Natural killer cell (primary cell): ENCODE results near the gene CEBPG. TPM values are rescaled to one million over a fixed set of nuclear protein-coding genes. Genes with fewer than 3 reads are reported as not detected.

Source experiments
- ATAC-seq, 3 donors: fragments of 150-1000 bp in 2 of 3; fragments of 200-7000 bp in 1 of 3; cut with Tn5 transposase; 1 replicate in 1 of 3; 2 replicates in 2 of 3; pipeline ENCODE4 v1.10.0; 2021; ENCODE audit warnings: mild to moderate bottlenecking in 2 of 3, moderate library complexity in 2 of 3
- DNase-seq, 2 donors: peaks; one replicate each; pipeline versions ENCODE4 v3.0.0 to v3.0.0-alpha.2; 2013 to 2021; ENCODE audit warnings: mixed read lengths in 1 of 2
- H3K27ac ChIP-seq: one replicate; pipeline ENCODE4 v1.5.1; 2013; ENCODE audit warnings: mild to moderate bottlenecking, low read length
- H3K27me3 ChIP-seq: one replicate; pipeline ENCODE4 v1.6.1; 2013; ENCODE audit warnings: low read length; ENCODE audit not compliant: control insufficient read depth, insufficient read depth
- H3K36me3 ChIP-seq: one replicate; pipeline ENCODE4 v1.6.1; 2013; ENCODE audit warnings: low read length; ENCODE audit not compliant: control insufficient read depth, insufficient read depth
- H3K4me1 ChIP-seq: one replicate; pipeline ENCODE4 v1.6.1; 2013; ENCODE audit warnings: low read length; ENCODE audit not compliant: control insufficient read depth, insufficient read depth
- H3K4me3 ChIP-seq: one replicate; pipeline ENCODE4 v1.5.1; 2013; ENCODE audit warnings: low read length
- H3K9me3 ChIP-seq: one replicate; pipeline ENCODE4 v1.6.1; 2013; ENCODE audit warnings: low read length; ENCODE audit not compliant: control insufficient read depth, insufficient read depth
- H3K27ac Mint-ChIP-seq, 2 donors: one replicate each; pipeline ENCODE4 v1.8.0; 2022; ENCODE audit warnings: mild to moderate bottlenecking in 2 of 2, mixed read lengths in 2 of 2, moderate library complexity in 1 of 2
- H3K27me3 Mint-ChIP-seq, 2 donors: one replicate each; pipeline ENCODE4 v1.8.0; 2022; ENCODE audit warnings: low read depth in 2 of 2, mixed read lengths in 2 of 2
- H3K36me3 Mint-ChIP-seq: one replicate; pipeline ENCODE4 v1.8.0; 2022; ENCODE audit warnings: mixed read lengths
- H3K4me1 Mint-ChIP-seq, 2 donors: one replicate each; pipeline ENCODE4 v1.8.0; 2022; ENCODE audit warnings: mixed read lengths in 2 of 2
- H3K4me3 Mint-ChIP-seq: one replicate; pipeline ENCODE4 v1.8.0; 2022; ENCODE audit warnings: mild to moderate bottlenecking, moderate library complexity, mixed read lengths
- H3K9me3 Mint-ChIP-seq, 2 donors: one replicate each; pipeline ENCODE4 v1.8.0; 2022; ENCODE audit warnings: mixed read lengths in 2 of 2
- WGBS: methylation state at CpG from one replicate; pipeline ENCODE4 v1.1.7; 2013; ENCODE audit warnings: missing lambda C conversion rate; ENCODE audit not compliant: insufficient coverage; 5-methylcytosine and 5-hydroxymethylcytosine counted together
- intact Hi-C: fragments of 100-400 bp; cut with micrococcal nuclease; formaldehyde crosslinking; loops from one replicate; pipeline ENCODE4 v1.14.2; 2022
- total RNA-seq, 4 donors: library from RNA; stranded (reverse); fragments of 120-200 nt in 1 of 4; gene quantifications; one replicate each; pipeline versions ENCODE4 v1.2.3 to v1.2.4, GENCODE V29; 2013 to 2022
- TF ChIP-seq, protein P1 (sequence below): fragments of 200-600 bp; IDR thresholded peaks from one replicate; pipeline ENCODE4 v1.8.0; 2022; ENCODE audit warnings: antibody characterized with exemption

CEBPG gene
- total RNA-seq, 3 donors from 2014 or later (not counting 1 experiment from before 2014, with no cell fraction given), result 22.3 to 28.1 (median 23.9) TPM

GRCh38 chr19:33389421-33390100, 16.1 kb downstream of the CEBPG start:
- no peak overlapping the region for H3K4me3 ChIP-seq
- H3K9me3 ChIP-seq, result no peaks in the 10 kb centered on the region
- TF ChIP-seq, protein P1, sequence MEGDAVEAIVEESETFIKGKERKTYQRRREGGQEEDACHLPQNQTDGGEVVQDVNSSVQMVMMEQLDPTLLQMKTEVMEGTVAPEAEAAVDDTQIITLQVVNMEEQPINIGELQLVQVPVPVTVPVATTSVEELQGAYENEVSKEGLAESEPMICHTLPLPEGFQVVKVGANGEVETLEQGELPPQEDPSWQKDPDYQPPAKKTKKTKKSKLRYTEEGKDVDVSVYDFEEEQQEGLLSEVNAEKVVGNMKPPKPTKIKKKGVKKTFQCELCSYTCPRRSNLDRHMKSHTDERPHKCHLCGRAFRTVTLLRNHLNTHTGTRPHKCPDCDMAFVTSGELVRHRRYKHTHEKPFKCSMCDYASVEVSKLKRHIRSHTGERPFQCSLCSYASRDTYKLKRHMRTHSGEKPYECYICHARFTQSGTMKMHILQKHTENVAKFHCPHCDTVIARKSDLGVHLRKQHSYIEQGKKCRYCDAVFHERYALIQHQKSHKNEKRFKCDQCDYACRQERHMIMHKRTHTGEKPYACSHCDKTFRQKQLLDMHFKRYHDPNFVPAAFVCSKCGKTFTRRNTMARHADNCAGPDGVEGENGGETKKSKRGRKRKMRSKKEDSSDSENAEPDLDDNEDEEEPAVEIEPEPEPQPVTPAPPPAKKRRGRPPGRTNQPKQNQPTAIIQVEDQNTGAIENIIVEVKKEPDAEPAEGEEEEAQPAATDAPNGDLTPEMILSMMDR, result no peak
- Mint-ChIP-seq H3K4me3 (no peak overlapping the region), H3K36me3 (no peaks in the 10 kb centered on the region), H3K9me3 (no peaks in the 10 kb centered on the region), H3K27me3 (no peaks in the 10 kb centered on the region), H3K27ac (no peak overlapping the region), H3K4me1 (peaks cover 4 to 13% of the 10 kb centered on the region in 2 donors)
- H3K36me3 ChIP-seq, result peaks cover 12% of the 10 kb centered on the region
- H3K27me3 ChIP-seq, result no peaks in the 10 kb centered on the region
- intact Hi-C loops, result no loop called here
- peaks cover 9% of the 10 kb centered on the region for H3K4me1 ChIP-seq
- no peak overlapping the region for H3K27ac ChIP-seq
- DNase-seq (no peak), ATAC-seq (no peak)
- 94% methylated on average over 22 of the region's 22 CpGs for WGBS

- no peaks in the 10 kb centered on the region for H3K27me3 Mint-ChIP-seq
- H3K36me3 Mint-ChIP-seq, result no peaks in the 10 kb centered on the region
- no peaks in the 10 kb centered on the region for H3K9me3 Mint-ChIP-seq
- DNase-seq (no peak), ATAC-seq (no peak)
- Histone ChIP-seq H3K27me3 (no peaks in the 10 kb centered on the region), H3K4me1 (peaks cover 15% of the 10 kb centered on the region), H3K36me3 (peaks cover 12% of the 10 kb centered on the region), H3K4me3 (no peak overlapping the region), H3K27ac (no peak overlapping the region), H3K9me3 (no peaks in the 10 kb centered on the region)
- WGBS, result 90% methylated on average over 19 of the region's 19 CpGs
- H3K4me1 Mint-ChIP-seq, result peaks cover 4 to 20% of the 10 kb centered on the region in 2 donors
- no peak overlapping the region for H3K4me3 Mint-ChIP-seq
- TF ChIP-seq, protein P1, result no peak
- no peak overlapping the region for H3K27ac Mint-ChIP-seq
- intact Hi-C loops, result no loop called here
Measured at GRCh38 chr19:33390101-33390907, 16.8 kb downstream of the CEBPG start.

- Histone ChIP-seq H3K9me3 (no peaks in the 10 kb centered on the region), H3K4me1 (peaks cover 15% of the 10 kb centered on the region), H3K36me3 (peaks cover 10% of the 10 kb centered on the region), H3K4me3 (no peak overlapping the region), H3K27ac (no peak overlapping the region), H3K27me3 (no peaks in the 10 kb centered on the region)
- no peak for ATAC-seq
- Mint-ChIP-seq H3K27ac (no peak overlapping the region), H3K4me3 (no peak overlapping the region), H3K9me3 (no peaks in the 10 kb centered on the region), H3K4me1 (peaks cover 0 to 20% of the 10 kb centered on the region in 2 donors), H3K27me3 (no peaks in the 10 kb centered on the region), H3K36me3 (no peaks in the 10 kb centered on the region)
- intact Hi-C loops, result no loop called here
- no peak for DNase-seq
- TF ChIP-seq, protein P1, result no peak
- WGBS, result 93% methylated on average over 24 of the region's 24 CpGs
Measured at GRCh38 chr19:33390908-33391630, 17.6 kb downstream of the CEBPG start.
